Natural killer cell (primary cell): ENCODE data around the gene RGL3. TPM values are rescaled to one million over a fixed set of nuclear protein-coding genes. Genes with fewer than 3 reads are reported as not detected.

Experiments
- ATAC-seq, 3 donors: fragments of 150-1000 bp in 2 of 3; fragments of 200-7000 bp in 1 of 3; cut with Tn5 transposase; 1 replicate in 1 of 3; 2 replicates in 2 of 3; pipeline ENCODE4 v1.10.0; 2021; ENCODE audit warnings: mild to moderate bottlenecking in 2 of 3, moderate library complexity in 2 of 3
- DNase-seq, 2 donors: peaks; one replicate each; pipeline versions ENCODE4 v3.0.0 to v3.0.0-alpha.2; 2013 to 2021; ENCODE audit warnings: mixed read lengths in 1 of 2
- H3K27ac ChIP-seq: one replicate; pipeline ENCODE4 v1.5.1; 2013; ENCODE audit warnings: mild to moderate bottlenecking, low read length
- H3K27me3 ChIP-seq: one replicate; pipeline ENCODE4 v1.6.1; 2013; ENCODE audit warnings: low read length; ENCODE audit not compliant: control insufficient read depth, insufficient read depth
- H3K36me3 ChIP-seq: one replicate; pipeline ENCODE4 v1.6.1; 2013; ENCODE audit warnings: low read length; ENCODE audit not compliant: control insufficient read depth, insufficient read depth
- H3K4me1 ChIP-seq: one replicate; pipeline ENCODE4 v1.6.1; 2013; ENCODE audit warnings: low read length; ENCODE audit not compliant: control insufficient read depth, insufficient read depth
- H3K4me3 ChIP-seq: one replicate; pipeline ENCODE4 v1.5.1; 2013; ENCODE audit warnings: low read length
- H3K9me3 ChIP-seq: one replicate; pipeline ENCODE4 v1.6.1; 2013; ENCODE audit warnings: low read length; ENCODE audit not compliant: control insufficient read depth, insufficient read depth
- H3K27ac Mint-ChIP-seq, 2 donors: one replicate each; pipeline ENCODE4 v1.8.0; 2022; ENCODE audit warnings: mild to moderate bottlenecking in 2 of 2, mixed read lengths in 2 of 2, moderate library complexity in 1 of 2
- H3K27me3 Mint-ChIP-seq, 2 donors: one replicate each; pipeline ENCODE4 v1.8.0; 2022; ENCODE audit warnings: low read depth in 2 of 2, mixed read lengths in 2 of 2
- H3K36me3 Mint-ChIP-seq: one replicate; pipeline ENCODE4 v1.8.0; 2022; ENCODE audit warnings: mixed read lengths
- H3K4me1 Mint-ChIP-seq, 2 donors: one replicate each; pipeline ENCODE4 v1.8.0; 2022; ENCODE audit warnings: mixed read lengths in 2 of 2
- H3K4me3 Mint-ChIP-seq: one replicate; pipeline ENCODE4 v1.8.0; 2022; ENCODE audit warnings: mild to moderate bottlenecking, moderate library complexity, mixed read lengths
- H3K9me3 Mint-ChIP-seq, 2 donors: one replicate each; pipeline ENCODE4 v1.8.0; 2022; ENCODE audit warnings: mixed read lengths in 2 of 2
- WGBS: methylation state at CpG from one replicate; pipeline ENCODE4 v1.1.7; 2013; ENCODE audit warnings: missing lambda C conversion rate; ENCODE audit not compliant: insufficient coverage; 5-methylcytosine and 5-hydroxymethylcytosine counted together
- intact Hi-C: fragments of 100-400 bp; cut with micrococcal nuclease; formaldehyde crosslinking; loops from one replicate; pipeline ENCODE4 v1.14.2; 2022
- total RNA-seq, 4 donors: library from RNA; stranded (reverse); fragments of 120-200 nt in 1 of 4; gene quantifications; one replicate each; pipeline versions ENCODE4 v1.2.3 to v1.2.4, GENCODE V29; 2013 to 2022
- TF ChIP-seq, protein P1 (sequence below): fragments of 200-600 bp; IDR thresholded peaks from one replicate; pipeline ENCODE4 v1.8.0; 2022; ENCODE audit warnings: antibody characterized with exemption

RGL3 gene
- total RNA-seq, 3 donors from 2014 or later (not counting 1 experiment from before 2014, with no cell fraction given) = 0.48 TPM; not detected in 2

DNA sequence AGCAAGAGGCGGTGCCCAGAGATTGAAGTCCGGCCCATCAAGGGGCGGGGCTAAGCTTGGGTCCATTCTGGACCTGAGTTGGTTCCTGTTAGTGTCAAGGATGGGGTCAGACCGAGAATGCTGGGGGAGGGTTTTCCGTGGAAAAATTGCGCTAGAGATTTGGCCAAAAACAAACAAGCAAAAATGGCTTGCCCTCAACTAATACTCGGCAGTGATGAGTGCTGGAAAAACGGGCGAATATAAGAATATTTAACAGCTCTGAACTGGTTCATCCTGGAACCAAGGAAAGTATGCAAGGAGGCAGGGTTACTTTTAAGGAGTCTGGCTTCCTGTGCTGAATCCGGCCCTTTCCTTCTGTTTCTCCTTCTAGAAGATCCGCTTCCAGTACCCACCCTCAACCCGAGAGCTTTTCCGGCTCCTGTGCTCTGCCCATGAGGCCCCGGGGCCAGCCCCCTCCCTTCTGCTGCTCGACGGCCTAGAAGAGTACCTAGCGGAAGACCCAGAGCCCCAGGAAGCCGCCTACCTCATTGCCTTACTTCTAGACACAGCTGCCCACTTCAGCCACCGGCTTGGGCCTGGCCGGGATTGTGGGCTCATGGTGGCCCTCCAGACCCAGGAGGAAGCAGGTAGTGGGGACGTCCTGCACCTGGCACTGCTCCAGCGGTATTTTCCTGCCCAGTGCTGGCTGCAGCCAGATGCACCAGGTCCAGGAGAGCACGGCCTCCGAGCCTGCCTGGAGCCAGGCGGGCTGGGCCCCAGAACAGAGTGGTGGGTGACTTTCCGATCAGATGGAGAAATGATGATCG, 43.8 kb downstream of the RGL3 start:
- peak overlapping the region; percentile 84 for H3K4me3 ChIP-seq
- peak overlapping the region; percentile 94 for H3K27ac ChIP-seq
- Mint-ChIP-seq H3K27me3 (no peaks in the 10 kb centered on the region), H3K4me1 (peaks cover 12% of the 10 kb centered on the region in 2 donors), H3K36me3 (no peaks in the 10 kb centered on the region), H3K27ac (no peak overlapping the region), H3K9me3 (no peaks in the 10 kb centered on the region), H3K4me3 (no peak overlapping the region)
- DNase-seq (peak; percentile 59 to 87), ATAC-seq (peak; percentile 25 to 51 (median 30))
- H3K27me3 ChIP-seq = no peaks in the 10 kb centered on the region
- intact Hi-C loops = loop anchor here (1.0 to 10.0 kb wide), 4 partner anchors 21 to 129 kb away; partner anchors contain the start of genes CCDC159, ODAD3, PLPPR2 and PRKCSH
- H3K4me1 ChIP-seq = peaks cover 37% of the 10 kb centered on the region
- TF ChIP-seq, protein P1, sequence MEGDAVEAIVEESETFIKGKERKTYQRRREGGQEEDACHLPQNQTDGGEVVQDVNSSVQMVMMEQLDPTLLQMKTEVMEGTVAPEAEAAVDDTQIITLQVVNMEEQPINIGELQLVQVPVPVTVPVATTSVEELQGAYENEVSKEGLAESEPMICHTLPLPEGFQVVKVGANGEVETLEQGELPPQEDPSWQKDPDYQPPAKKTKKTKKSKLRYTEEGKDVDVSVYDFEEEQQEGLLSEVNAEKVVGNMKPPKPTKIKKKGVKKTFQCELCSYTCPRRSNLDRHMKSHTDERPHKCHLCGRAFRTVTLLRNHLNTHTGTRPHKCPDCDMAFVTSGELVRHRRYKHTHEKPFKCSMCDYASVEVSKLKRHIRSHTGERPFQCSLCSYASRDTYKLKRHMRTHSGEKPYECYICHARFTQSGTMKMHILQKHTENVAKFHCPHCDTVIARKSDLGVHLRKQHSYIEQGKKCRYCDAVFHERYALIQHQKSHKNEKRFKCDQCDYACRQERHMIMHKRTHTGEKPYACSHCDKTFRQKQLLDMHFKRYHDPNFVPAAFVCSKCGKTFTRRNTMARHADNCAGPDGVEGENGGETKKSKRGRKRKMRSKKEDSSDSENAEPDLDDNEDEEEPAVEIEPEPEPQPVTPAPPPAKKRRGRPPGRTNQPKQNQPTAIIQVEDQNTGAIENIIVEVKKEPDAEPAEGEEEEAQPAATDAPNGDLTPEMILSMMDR = no peak
- WGBS = 6% methylated on average over 27 of the region's 27 CpGs
- no peaks in the 10 kb centered on the region for H3K36me3 ChIP-seq
- H3K9me3 ChIP-seq = no peaks in the 10 kb centered on the region

GRCh38 chr19:11374433-11375142, 44.5 kb downstream of the RGL3 start, which contains the start of gene SWSAP1:
Gene SWSAP1, plus strand, starts transcription at chr19:11374666. Its CDS starts 15 bp downstream, at chr19:11374681.
- under 1% methylated on average over 44 of the region's 44 CpGs for WGBS
- Histone ChIP-seq H3K27ac (peak within 1 kb of the TSS; percentile 94), H3K4me1 (peaks cover 31% of the 10 kb centered on the region), H3K4me3 (peak within 1 kb of the TSS; percentile 84), H3K9me3 (no peaks in the 10 kb centered on the region), H3K27me3 (no peaks in the 10 kb centered on the region), H3K36me3 (no peaks in the 10 kb centered on the region)
- ATAC-seq = peak; percentile 88 to 97 (median 89)
- peak; percentile 97 to 99 for DNase-seq
- intact Hi-C loops = loop anchor here (1.0 to 10.0 kb wide), 4 partner anchors 20 to 130 kb away; partner anchors contain the start of genes CCDC159, ODAD3, PLPPR2 and PRKCSH
- H3K4me1 Mint-ChIP-seq = peaks cover 6% of the 10 kb centered on the region in 2 donors
- no peaks in the 10 kb centered on the region for H3K36me3 Mint-ChIP-seq
- H3K4me3 Mint-ChIP-seq = no peak within 1 kb of the TSS
- no peak within 1 kb of the TSS for H3K27ac Mint-ChIP-seq
- H3K27me3 Mint-ChIP-seq = no peaks in the 10 kb centered on the region
- no peaks in the 10 kb centered on the region for H3K9me3 Mint-ChIP-seq
- TF ChIP-seq, protein P1 = no peak

DNA sequence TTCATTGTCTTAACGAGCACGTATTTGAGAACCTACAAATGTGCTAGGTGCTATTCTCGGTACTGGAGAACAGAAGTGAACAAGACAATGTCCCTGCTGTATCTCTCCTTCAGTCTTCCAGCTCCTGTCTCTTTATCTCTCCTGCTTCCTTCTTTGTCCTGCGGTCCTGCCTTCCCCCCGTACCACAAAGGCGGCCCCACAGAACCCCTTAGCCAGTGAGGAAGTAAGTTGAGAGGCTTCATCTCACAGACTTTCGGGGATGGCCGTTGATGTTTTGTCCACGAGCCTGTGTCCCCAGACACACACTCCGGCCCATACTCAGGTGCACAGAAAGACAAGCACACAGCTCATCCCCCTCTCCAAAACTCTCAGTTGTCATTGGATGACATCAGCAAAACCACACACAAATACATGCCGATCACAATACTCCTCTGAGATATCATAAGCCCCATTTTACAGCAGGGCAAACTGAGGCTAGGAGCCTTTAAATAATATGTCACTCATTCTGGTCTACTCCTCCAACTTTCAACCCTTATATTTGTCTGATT, 45.2 kb downstream of the RGL3 start:
- Histone ChIP-seq H3K9me3 (no peaks in the 10 kb centered on the region), H3K27me3 (no peaks in the 10 kb centered on the region), H3K4me3 (peak overlapping the region; percentile 84), H3K36me3 (no peaks in the 10 kb centered on the region), H3K27ac (peak overlapping the region; percentile 94), H3K4me1 (peaks cover 31% of the 10 kb centered on the region)
- 9% methylated on average over 11 of the region's 11 CpGs for WGBS
- intact Hi-C loops = loop anchor here (2.0 to 10.0 kb wide), 3 partner anchors 19 to 131 kb away; partner anchors contain the start of genes ODAD3, PLPPR2, PRKCSH and ZNF653
- Mint-ChIP-seq H3K36me3 (no peaks in the 10 kb centered on the region), H3K27ac (no peak overlapping the region), H3K9me3 (no peaks in the 10 kb centered on the region), H3K27me3 (no peaks in the 10 kb centered on the region), H3K4me3 (no peak overlapping the region), H3K4me1 (peaks cover 6% of the 10 kb centered on the region in 2 donors)
- TF ChIP-seq, protein P1 = no peak
- ATAC-seq = no peak
- no peak for DNase-seq
